Smooth muscle cell (in vitro differentiated cells): Measurements from ENCODE around the gene RBMX. TPM values are rescaled to one million over a fixed set of nuclear protein-coding genes. Genes with fewer than 3 reads are reported as not detected.

Source experiments
- DNase-seq: peaks from one replicate; lab custom pipeline; 2025; ENCODE audit not compliant: unreplicated experiment; lab: John Stamatoyannopoulos, UW
- H2AFZ ChIP-seq: fragments of 200-600 bp; sonication (generic); 2 replicates; pipeline ENCODE4 v1.6.0; 2016; ENCODE audit warnings: antibody characterized with exemption, low read depth, mild to moderate bottlenecking
- H3F3A ChIP-seq: fragments of 200-600 bp; sonication (generic); 2 replicates; pipeline ENCODE4 v1.6.0; 2017; ENCODE audit warnings: antibody characterized with exemption, low read depth
- H3K27ac ChIP-seq: fragments of 200-600 bp; sonication (generic); 2 replicates; pipeline ENCODE4 v1.5.1; 2016; ENCODE audit warnings: low read depth, mild to moderate bottlenecking
- H3K27me3 ChIP-seq: fragments of 200-600 bp; sonication (generic); 2 replicates; pipeline ENCODE4 v1.6.1; 2016; ENCODE audit warnings: low read depth, mild to moderate bottlenecking
- H3K36me3 ChIP-seq: fragments of 200-600 bp; sonication (generic); 2 replicates; pipeline ENCODE4 v1.5.1; 2016; ENCODE audit warnings: low read depth
- H3K4me1 ChIP-seq: fragments of 200-600 bp; sonication (generic); 2 replicates; pipeline ENCODE4 v1.5.1; 2016; ENCODE audit warnings: low read depth
- H3K4me2 ChIP-seq: fragments of 200-600 bp; sonication (generic); 2 replicates; pipeline ENCODE4 v1.6.0; 2016; ENCODE audit warnings: mild to moderate bottlenecking
- H3K4me3 ChIP-seq: fragments of 200-600 bp; sonication (generic); 2 replicates; pipeline ENCODE4 v1.5.1; 2016; ENCODE audit warnings: mild to moderate bottlenecking
- H3K79me2 ChIP-seq: fragments of 200-600 bp; sonication (generic); 2 replicates; pipeline ENCODE4 v1.6.0; 2016; ENCODE audit warnings: low read depth, mild to moderate bottlenecking
- H3K9ac ChIP-seq: fragments of 200-600 bp; sonication (generic); 2 replicates; pipeline ENCODE4 v1.6.0; 2016; ENCODE audit warnings: low read depth
- H3K9me3 ChIP-seq: fragments of 200-600 bp; sonication (generic); replicated peaks from 2 replicates; pipeline ENCODE4 v1.5.1; 2016; ENCODE audit warnings: low read depth
- H4K20me1 ChIP-seq: fragments of 200-600 bp; sonication (generic); 2 replicates; pipeline ENCODE4 v1.6.0; 2016; ENCODE audit warnings: low read depth
- CTCF ChIP-seq: fragments of 200-600 bp; sonication (generic); IDR thresholded peaks from 2 replicates; pipeline ENCODE4 v1.5.1; 2017; ENCODE audit warnings: borderline replicate concordance, mild to moderate bottlenecking, antibody characterized with exemption; ENCODE audit not compliant: insufficient read depth, poor library complexity, severe bottlenecking
- WGBS: methylation state at CpG from one replicate; pipeline ENCODE4 v1.1.7; 2016; ENCODE audit warnings: low lambda C conversion rate; 5-methylcytosine and 5-hydroxymethylcytosine counted together
- polyA plus RNA-seq: library from polyadenylated mRNA; unstranded; fragments of >200 nt; fragmentation: Nextera tagmentation; extraction: Ambion mirVana; gene quantifications from 2 replicates; pipeline ENCODE4 v1.2.1, GENCODE V29; 2016
- total RNA-seq: library from RNA; depleted of rRNA; stranded (reverse); fragments of >200 nt; gene quantifications from 2 replicates; pipeline ENCODE4 v1.2.3, GENCODE V29; 2014

Gene RBMX
- total and polyA plus RNA-seq, 2 experiments from 2014 or later: 110 to 196 TPM

DNA sequence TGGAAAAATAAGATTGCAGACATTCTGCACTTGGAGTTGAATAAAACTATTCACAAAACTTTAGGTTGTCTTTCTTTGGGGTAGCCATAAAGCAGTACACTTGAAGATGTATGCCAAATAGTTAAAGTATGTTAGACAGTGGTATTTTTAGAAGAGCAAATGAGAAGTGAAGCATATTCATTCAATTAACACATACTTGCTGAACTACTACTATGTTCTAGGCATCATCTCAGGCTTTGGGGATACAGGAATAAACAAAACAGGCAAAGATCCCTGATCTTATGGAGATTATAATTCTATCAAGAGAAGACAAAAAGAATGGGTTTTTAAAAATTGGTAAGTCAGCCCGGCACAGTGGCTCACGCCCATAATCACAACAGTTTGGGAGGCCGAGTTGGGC, 29.0 kb downstream of the RBMX start:
- H3K4me1 ChIP-seq: no peaks in the 10 kb centered on the region
- H3F3A ChIP-seq: no peaks in the 10 kb centered on the region
- H3K79me2 ChIP-seq: no peaks in the 10 kb centered on the region
- no peaks in the 10 kb centered on the region for H3K27me3 ChIP-seq
- no peak for TF ChIP-seq CTCF
- peaks cover 2% of the 10 kb centered on the region for H3K36me3 ChIP-seq
- no peaks in the 10 kb centered on the region for H4K20me1 ChIP-seq
- DNase-seq: no peak
- 86% methylated on average over 3 of the region's 3 CpGs for WGBS
- H3K4me2 ChIP-seq: no peak overlapping the region
- no peak overlapping the region for H3K4me3 ChIP-seq
- H3K9ac ChIP-seq: no peak overlapping the region
- H3K9me3 ChIP-seq: no peaks in the 10 kb centered on the region
- H2AFZ ChIP-seq: no peak overlapping the region
- H3K27ac ChIP-seq: no peak overlapping the region

- 77% methylated on average over 9 of the region's 9 CpGs for WGBS
- Histone ChIP-seq H3F3A (no peaks in the 10 kb centered on the region), H3K36me3 (peaks cover 2% of the 10 kb centered on the region), H3K9ac (no peak overlapping the region), H2AFZ (no peak overlapping the region), H3K4me3 (no peak overlapping the region), H3K79me2 (no peaks in the 10 kb centered on the region), H3K27me3 (no peaks in the 10 kb centered on the region), H3K4me2 (no peak overlapping the region), H3K4me1 (no peaks in the 10 kb centered on the region), H4K20me1 (no peaks in the 10 kb centered on the region), H3K27ac (no peak overlapping the region), H3K9me3 (no peaks in the 10 kb centered on the region)
- DNase-seq: no peak
- TF ChIP-seq CTCF: no peak
These were observed 29.9 kb downstream of the RBMX start for GRCh38 chrX:136850441-136851175.

- Histone ChIP-seq H3K9me3 (no peaks in the 10 kb centered on the region), H3K4me3 (no peak overlapping the region), H3K9ac (no peak overlapping the region), H3K4me1 (no peaks in the 10 kb centered on the region), H3K79me2 (no peaks in the 10 kb centered on the region), H3K27me3 (no peaks in the 10 kb centered on the region), H3K27ac (no peak overlapping the region), H3K36me3 (peaks cover 2% of the 10 kb centered on the region), H2AFZ (no peak overlapping the region), H4K20me1 (no peaks in the 10 kb centered on the region), H3K4me2 (no peak overlapping the region), H3F3A (no peaks in the 10 kb centered on the region)
- 62% methylated on average over 3 of the region's 3 CpGs for WGBS
- DNase-seq: no peak
- TF ChIP-seq CTCF: no peak
These were observed 31.1 kb downstream of the RBMX start for GRCh38 chrX:136849395-136849794.

DNA sequence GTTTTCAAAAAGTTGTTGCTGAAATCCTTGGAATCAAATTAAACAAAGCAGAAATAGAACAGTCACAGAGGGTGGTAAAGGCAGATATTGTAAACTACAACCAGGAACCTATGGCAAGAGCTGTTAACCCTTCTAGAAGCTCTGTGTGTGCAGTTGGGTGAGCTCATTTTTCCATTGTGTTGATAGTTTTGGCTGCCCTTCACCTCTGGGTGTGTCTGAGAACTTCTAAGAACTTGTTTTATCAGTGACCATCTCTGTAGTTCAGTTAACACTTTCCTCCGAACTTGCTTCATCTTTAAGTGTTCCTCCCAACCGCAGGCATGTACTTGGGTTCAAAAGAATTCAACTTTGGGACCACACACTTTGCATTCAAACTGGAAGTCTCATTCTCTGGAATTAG, 32.7 kb downstream of the RBMX start:
- Histone ChIP-seq H3K4me1 (no peaks in the 10 kb centered on the region), H2AFZ (no peak overlapping the region), H3F3A (no peaks in the 10 kb centered on the region), H3K9me3 (no peaks in the 10 kb centered on the region), H3K4me2 (no peak overlapping the region), H3K36me3 (peaks cover 2% of the 10 kb centered on the region), H3K9ac (no peak overlapping the region), H3K27me3 (no peaks in the 10 kb centered on the region), H4K20me1 (no peaks in the 10 kb centered on the region), H3K79me2 (no peaks in the 10 kb centered on the region), H3K4me3 (no peak overlapping the region), H3K27ac (no peak overlapping the region)
- no peak for TF ChIP-seq CTCF
- WGBS: 89% methylated on average over 2 of the region's 2 CpGs
- DNase-seq: no peak
